Activated gamma-delta T cell treated with anti-CD3 and anti-CD28 coated beads, Interleukin-2, amount 50 U/mL, for 16 hours (primary cell): Measurements from ENCODE around the gene BLVRA.
"Not testable (repeated sequence)": the region's sequence is repeated elsewhere in the genome, so short reads cannot be mapped to it uniquely, and the experiment has no call there.

Experiments
- DNase-seq: peaks from one replicate; pipeline ENCODE4 v3.0.0-alpha.2; 2020; ENCODE audit warnings: low read depth

Gene BLVRA, protein sequence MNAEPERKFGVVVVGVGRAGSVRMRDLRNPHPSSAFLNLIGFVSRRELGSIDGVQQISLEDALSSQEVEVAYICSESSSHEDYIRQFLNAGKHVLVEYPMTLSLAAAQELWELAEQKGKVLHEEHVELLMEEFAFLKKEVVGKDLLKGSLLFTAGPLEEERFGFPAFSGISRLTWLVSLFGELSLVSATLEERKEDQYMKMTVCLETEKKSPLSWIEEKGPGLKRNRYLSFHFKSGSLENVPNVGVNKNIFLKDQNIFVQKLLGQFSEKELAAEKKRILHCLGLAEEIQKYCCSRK

GRCh38 chr7:43758029-43758821, at the start of gene BLVRA:
Gene BLVRA, plus strand, starts transcription at chr7:43758680. Its CDS starts 12,479 bp downstream, at chr7:43771159.
- peak; percentile 35 for DNase-seq

- DNase-seq = no peak
These were observed 47.0 kb upstream of the BLVRA start for GRCh38 chr7:43711503-43711902.

DNA sequence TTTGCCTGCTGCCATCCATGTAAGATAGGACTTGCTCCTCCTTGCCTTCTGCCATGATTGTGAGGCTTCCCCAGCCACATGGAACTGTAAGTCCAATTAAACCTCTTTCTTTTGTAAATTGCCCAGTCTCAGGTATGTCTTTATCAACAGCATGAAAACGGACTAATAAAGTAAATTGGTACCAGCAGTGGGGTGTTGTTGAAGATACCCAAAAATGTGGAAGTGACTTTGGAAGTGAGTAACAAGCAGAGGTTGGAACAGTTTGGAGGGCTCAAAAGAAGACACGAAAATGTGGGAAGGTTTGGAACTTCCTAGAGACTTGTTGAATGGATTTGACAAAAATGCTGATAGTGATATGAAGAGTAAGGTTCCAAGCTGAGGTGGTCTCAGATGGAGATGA, 42.5 kb upstream of the BLVRA start:
- not testable (repeated sequence) for DNase-seq

DNA sequence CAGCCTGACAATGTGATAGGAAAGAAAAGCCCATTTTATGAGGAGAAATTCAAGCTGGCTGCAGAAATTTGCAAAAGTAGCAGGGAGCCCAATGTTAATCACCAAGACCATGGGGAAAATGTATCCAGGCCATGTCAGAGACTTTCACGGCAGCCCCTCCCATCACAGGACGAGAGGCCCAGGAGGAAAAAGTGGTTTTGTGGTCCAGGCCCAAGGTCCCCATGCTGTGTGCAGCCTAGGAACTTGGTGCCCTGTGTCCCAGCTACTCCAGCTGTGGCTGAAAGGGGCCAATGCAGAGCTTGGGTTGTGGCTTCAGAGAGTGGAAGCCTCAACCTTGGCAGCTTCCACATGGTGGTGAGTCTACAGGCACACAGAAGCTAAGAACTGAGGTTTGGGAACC, 41.9 kb upstream of the BLVRA start:
- no peak for DNase-seq

GRCh38 chr7:43721193-43721806, 37.2 kb upstream of the BLVRA start:
- DNase-seq = no peak

DNA sequence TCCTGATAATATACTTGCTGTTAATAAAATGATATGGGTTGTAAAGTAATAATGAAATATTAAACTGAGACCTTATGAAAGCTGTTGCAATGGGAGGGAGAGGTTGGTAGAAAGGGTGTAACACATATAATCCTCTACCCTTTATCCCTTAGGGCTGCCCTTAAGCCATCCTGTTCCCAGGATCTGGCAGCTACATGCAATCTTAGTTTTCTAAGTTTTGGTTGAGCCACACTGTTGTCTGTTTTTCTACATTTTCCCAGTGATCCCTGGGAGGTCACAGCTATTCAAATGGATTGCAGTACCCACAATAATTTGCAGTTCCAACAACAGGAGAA, 35.5 kb upstream of the BLVRA start:
- no peak for DNase-seq

DNA sequence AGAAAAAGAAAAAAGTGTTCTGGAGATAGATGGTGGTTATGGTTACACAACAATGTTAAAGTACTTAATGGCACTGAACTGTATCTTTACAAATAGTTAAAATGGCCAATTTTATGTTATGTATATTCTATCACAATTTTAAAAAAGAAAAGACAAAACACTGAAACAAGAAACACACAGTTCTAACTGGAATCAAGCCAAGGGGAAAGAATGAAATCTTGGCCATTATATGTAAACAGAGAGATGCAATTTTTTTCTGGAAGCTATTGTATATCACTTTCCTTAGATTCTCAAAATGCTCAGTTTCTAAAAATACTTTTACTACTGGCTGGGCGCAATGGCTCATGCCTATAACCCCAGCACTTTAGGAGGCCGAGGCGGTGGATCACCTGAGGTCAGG, 33.2 kb upstream of the BLVRA start:
- DNase-seq = no peak

DNA sequence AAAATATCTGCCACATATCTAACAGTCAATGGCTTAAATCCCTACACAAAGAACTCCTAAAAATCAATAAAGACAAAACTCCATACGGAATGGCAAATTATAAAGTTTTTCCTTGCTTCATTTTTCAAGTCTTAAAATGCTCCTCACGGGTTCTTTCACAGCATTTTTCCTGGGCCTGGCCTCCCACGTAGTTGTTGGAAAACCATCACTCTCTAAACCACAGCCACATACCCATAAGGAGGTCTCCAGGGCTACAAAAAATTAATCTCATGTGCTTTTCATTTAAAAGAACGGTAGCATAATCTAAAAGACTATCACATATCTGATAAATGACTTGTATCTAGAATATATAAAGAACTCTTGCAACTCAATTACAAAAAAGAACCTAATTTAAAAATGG, 32.0 kb upstream of the BLVRA start:
- no peak for DNase-seq

DNA sequence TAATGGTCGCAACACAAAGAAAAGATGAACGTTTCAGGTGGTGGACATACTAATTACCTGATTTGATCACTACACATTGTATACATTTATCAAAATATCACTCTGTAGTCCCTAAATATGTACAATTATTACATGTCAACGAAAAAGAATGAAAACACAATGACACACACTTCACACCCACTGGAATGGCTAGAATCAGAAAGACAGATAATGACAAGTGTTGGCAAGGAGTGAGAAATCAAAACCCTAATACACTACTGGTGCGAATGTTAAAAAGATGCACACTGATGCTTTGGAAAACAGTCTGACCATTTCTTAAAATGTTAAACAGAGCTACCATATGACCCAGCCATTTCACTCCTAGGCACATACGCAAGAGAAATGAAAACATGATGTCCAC, 31.5 kb upstream of the BLVRA start:
- DNase-seq = no peak

- no peak for DNase-seq
These were observed 31.0 kb upstream of the BLVRA start for GRCh38 chr7:43727494-43727893.

DNA sequence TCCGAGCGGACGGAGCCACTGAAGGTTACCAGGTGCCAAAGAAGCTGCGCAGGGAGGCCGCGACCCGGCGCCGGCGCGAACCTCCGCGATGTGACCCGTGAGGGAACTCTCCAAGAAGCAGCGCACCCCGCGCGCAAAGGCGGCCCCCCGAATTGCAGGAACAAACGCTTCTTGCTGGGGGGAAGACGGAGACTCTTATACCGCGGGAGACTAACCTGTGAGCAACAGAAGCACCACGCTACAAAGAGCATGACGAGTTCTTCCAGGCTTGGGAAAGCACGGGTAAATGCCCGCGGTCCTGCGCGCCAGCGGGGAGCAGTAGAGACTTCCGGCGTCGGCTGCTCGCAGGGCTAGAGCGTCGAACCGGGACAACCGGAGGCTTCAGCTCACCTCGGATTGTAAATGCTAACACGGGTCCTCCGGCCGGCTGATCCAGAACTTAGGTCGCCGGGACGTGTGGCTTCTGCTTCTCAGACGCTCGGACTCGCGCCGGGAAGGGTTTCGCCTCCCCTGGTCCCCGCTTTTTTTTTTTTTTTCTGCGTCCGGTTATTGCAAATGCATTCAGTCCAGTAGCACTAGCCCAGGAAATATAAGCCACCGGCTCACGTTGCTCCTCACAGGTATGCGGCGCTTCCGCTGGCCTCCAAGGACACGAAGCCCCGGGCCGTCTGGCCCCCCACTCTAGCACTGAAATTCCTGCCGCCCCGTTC, 29.1 kb upstream of the BLVRA start, which contains the start of gene COA1:
Gene COA1, minus strand, starts transcription at position 310 of the 710 bp plus-strand sequence. CDS start 80,909 bp downstream, outside the sequence.
- DNase-seq = peak; percentile 72

- no peak for DNase-seq
These were observed 28.6 kb upstream of the BLVRA start for GRCh38 chr7:43729924-43730248.

GRCh38 chr7:43731494-43731893, 27.0 kb upstream of the BLVRA start:
- DNase-seq = not testable (repeated sequence)

GRCh38 chr7:43734575-43735332, 23.7 kb upstream of the BLVRA start:
- DNase-seq = not testable (repeated sequence)

- DNase-seq = no peak
These were observed 23.1 kb upstream of the BLVRA start for GRCh38 chr7:43735403-43735801.

GRCh38 chr7:43735802-43736603, 22.5 kb upstream of the BLVRA start:
- no peak for DNase-seq

- no peak for DNase-seq
These were observed 20.9 kb upstream of the BLVRA start for GRCh38 chr7:43737467-43738127.

- DNase-seq = no peak
These were observed 15.8 kb upstream of the BLVRA start for GRCh38 chr7:43742692-43743091.

GRCh38 chr7:43747328-43748105, 11.0 kb upstream of the BLVRA start:
- DNase-seq = no peak
